HuH-7 (cell line): Measurements from ENCODE around the gene TLCD3A.
A peak's percentile ranks its signal among the peaks of the same experiment; 100 is the strongest.
"Not testable (repeated sequence)": the region's sequence is repeated elsewhere in the genome, so short reads cannot be mapped to it uniquely, and the experiment has no call there.

Experiments used
- DNase-seq: peaks from one replicate; pipeline ENCODE4 v3.0.0; 2011; ENCODE audit warnings: low spot score

TLCD3A gene

GRCh38 chr17:749359-749758, 17.0 kb downstream of the TLCD3A start:
- DNase-seq: not testable (repeated sequence)

GRCh38 chr17:750431-751037, 18.1 kb downstream of the TLCD3A start:
- no peak for DNase-seq

DNA sequence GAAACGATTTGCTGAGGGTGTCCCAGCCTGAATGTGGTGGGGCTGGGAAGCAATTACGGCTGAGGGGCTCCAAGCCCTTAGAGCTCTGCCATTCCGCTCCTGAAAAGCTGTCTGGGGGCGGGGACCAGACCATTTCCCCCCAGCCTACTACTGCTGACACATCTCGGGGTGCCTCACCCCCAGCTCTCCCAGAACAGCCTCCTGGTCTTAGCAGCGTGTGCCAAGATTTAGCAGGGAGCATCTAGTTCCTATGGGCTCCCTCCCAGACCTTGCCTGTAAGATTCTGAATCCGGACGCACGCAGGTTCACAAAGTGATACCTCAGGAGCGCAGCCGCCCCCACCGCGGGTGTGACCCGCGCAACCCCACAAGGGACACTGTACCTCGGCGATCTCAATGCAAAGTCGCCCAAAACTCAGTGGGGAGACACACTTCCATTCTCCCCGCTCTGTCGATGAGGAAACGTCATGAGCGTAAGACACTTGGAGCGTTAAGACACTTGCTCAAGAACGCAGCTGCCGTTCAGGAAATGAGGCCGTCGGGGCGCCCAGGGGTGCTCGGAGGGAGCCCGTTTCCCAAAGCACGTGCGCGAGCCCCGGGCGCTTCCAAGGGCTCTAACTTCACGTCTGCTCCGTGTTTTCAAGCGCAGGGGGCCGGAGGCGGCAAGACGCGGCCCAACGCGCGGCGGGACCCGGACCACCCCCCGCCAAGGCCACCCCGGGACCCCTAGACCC, 19.0 kb downstream of the TLCD3A start:
- peak; percentile 13 for DNase-seq

DNA sequence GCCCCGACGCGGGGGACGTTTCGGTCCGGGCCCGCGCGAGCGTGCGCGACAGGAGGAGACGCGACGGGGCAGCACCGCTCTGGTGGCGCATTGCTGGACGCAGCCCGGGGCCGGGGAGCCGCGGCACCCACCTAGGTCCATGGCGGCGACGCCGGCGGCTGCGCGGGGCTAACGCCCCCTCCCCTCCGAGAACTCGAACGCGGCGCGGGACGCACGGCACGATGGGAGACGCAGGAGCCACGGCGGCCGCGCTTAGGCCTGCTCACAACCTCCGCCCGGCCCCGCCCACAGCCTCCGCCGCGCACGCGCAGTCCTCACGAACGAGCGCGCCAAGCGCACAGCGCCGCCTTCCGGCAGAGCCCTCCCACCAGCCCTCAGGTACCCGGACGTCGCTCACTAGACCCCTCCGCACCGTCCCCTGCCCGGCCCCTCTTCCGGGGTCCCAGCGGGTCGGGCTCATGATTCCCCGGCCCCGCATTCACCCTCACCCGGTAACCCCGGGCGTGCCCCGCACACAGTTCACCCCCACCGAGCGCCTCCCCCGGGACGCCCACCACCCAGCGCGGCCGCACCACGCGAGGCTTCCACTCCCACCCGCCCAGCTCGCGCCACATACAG, 19.7 kb downstream of the TLCD3A start, which contains the start of gene GEMIN4:
Gene GEMIN4 (minus strand): TSS at position 263 of the 618 bp plus-strand sequence. CDS start 122 bp downstream, at position 141.
- DNase-seq: peak; percentile 82

DNA sequence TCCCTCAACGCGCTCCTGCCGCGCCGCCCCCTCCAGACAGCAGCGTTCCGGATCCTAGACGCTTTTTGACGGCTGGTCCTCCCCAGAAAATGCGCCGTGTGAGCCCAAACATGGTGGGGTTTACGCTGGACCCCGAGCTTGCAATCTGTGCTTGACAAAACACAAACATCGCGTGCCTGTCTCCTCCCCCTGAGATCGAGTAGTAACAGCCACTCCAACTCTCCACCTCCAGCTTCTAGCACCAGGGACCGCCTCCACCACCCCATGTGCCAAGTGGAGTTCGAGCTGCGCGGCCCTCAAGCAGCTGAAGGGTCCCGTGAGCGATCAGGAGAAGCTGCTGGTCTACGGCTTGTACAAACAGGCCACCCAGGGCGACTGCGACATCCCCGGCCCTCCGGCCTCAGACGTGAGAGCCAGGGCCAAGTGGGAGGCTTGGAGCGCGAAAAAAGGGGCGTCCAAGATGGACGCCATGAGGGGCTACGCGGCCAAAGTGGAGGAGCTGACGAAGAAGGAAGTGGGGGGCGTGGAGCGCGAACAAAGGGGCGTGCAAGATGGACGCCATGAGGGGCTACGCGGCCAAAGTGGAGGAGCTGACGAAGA, 20.3 kb downstream of the TLCD3A start:
- peak; percentile 22 for DNase-seq

DNA sequence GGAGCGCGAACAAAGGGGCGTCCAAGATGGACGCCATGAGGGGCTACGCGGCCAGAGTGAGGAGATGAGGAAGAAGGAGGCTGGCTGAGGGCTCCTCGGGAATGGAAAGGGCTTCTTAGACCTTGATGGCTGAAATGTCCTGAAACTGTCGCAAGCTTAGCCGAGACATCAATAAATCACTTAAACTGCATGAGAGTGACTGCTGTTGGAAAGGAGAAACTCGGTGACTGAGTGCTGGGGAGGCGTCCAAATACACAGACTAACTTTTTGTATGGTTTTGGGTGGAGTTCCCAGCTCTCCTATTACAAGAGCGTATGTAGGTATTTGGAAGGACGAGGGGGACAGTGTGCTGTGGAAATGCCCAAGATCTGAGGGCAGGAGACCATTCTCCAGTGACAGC, 21.0 kb downstream of the TLCD3A start:
- DNase-seq: no peak

GRCh38 chr17:755319-755961, 23.0 kb downstream of the TLCD3A start:
- not testable (repeated sequence) for DNase-seq

- DNase-seq: not testable (repeated sequence)
Measured at GRCh38 chr17:756010-756567, 23.7 kb downstream of the TLCD3A start.

DNA sequence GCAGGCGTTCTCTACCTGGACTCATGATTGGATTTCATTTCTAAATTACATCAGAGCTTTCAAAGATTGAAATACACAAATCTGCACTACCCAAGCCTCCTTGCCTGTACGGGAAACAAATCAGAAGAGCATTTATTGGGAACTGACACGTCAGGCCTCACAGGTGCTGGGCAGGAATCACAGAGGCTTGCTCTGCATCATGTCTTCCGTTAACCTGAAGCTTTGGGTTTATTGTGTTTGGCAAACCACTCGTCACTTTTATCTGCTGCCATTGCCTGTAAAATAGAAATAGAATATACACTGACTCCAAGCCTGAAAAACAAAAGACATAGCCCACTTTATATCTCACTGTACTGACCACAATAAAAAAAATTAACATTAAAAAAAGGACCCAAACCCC, 27.6 kb downstream of the TLCD3A start:
- DNase-seq: no peak

DNA sequence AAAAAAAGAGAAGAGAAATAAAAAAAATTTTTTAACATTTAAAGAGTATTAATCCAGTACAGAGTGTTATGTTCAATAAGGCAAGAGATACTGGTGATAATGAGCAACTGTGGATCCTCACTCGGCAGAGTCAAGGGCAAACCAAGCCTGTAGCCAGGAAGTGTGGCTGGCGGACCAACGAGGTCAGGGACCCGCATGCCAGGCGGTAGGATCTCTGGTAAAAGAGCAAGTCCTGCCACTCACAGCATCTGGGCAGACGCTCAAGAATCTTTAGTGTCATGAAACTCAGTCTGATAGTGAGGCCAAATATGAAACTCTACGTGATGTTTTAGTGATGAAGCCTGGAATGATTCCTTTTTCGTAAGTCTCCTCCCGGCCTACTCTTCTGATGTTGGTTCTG, 28.0 kb downstream of the TLCD3A start:
- no peak for DNase-seq

- DNase-seq: no peak
Measured at GRCh38 chr17:767076-767475, 34.7 kb downstream of the TLCD3A start.

- no peak for DNase-seq
Measured at GRCh38 chr17:773016-773415, 40.6 kb downstream of the TLCD3A start.

DNA sequence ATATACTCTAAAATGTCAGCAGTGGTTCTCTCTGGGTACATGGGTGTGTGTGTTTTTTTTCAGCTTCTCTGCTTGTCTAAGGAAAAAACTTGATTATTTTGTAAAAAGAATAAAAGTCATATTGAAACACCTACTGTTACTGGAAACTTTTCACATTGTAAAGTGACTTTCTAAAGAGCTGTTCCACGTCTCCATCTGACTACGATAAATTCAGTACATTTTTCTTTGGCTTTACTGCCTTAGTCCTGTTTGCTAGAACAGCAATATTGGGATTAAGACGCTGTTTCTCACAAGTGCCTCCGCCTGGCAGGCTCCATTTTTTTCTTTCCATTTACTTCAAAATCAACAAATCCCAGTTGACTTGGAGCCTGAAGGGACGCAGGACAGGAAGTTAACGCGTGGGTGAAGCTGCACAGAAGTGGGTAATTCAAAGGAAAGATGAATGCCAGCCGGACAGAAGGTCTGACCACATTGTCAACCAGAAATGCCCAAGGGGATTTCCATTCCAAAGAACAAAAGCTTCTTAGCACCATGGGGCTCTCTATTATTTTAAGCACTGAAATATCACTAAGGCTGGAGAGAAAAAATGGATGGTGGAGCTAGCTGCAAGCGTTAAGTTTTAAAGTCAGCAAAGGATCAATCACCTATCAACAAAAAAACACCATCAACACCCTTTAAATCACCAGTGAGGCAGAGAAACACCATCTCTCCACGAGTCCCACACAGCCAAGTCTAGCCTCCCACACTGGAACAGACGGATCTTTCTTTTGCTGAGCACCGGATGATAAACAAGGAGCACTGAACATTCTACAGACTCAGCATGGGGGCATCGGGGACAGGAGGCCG, 41.3 kb downstream of the TLCD3A start:
- DNase-seq: no peak

- DNase-seq: no peak
Measured at GRCh38 chr17:774313-774584, 41.9 kb downstream of the TLCD3A start.

GRCh38 chr17:778096-778495, 45.7 kb downstream of the TLCD3A start:
- no peak for DNase-seq

- peak; percentile 82 for DNase-seq
Measured at GRCh38 chr17:781805-782731, 49.7 kb downstream of the TLCD3A start, which contains the start of the genes GLOD4 and MRM3. Gene GLOD4, minus strand, starts transcription at chr17:782280. Its CDS starts 25 bp downstream, at chr17:782255. Gene MRM3, plus strand, starts transcription at chr17:782353. Its CDS starts 26 bp downstream, at chr17:782379.

GRCh38 chr17:784143-784542, 51.7 kb downstream of the TLCD3A start:
- DNase-seq: no peak

GRCh38 chr17:785901-786300, 53.5 kb downstream of the TLCD3A start:
- DNase-seq: not testable (repeated sequence)

DNA sequence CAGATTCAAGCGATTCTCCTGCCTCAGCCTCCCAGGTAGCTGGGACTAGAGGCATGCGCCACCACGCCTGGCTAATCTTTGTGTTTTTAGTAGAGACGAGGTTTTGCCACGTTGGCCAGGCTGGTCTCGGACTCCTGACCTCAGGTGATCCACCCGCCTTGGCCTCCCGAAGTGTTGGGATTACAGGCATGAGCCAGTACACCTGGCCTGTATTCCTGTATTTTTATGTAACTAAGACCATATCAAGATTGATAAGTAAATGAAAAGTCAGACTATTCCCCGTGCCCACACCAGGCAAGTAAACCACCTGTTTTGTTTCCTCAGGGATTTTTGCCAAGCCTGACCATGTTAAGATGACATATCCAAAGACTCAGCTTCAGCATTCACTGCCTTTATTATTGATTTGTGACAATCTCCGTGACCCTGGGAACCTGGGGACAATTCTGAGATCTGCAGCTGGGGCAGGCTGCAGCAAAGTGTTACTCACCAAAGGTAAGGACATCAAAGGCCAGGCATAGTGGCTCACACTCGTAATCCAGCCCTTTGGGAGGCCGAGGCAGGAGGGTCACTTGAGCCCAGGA, 55.3 kb downstream of the TLCD3A start:
- DNase-seq: no peak

DNA sequence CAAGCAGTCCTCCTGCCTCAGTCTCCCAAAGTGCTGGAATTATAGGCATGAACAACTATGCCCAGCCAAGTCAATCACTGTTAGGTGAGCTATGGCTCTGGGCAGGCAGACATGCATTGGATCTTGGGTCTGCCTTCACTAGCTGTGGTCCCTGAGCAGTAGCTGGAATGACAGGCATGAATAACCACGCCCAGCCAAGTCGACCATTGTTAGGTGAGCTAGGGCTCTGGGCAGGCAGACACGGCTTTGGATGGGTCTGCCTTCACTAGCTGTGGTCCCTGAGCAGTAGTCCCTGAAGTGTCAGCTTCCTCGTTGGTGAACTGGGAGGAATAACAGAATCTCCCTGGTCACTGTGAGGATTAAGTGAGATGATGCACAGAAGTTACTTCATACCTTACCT, 56.2 kb downstream of the TLCD3A start:
- no peak for DNase-seq
